Measurements from ENCODE around the gene FOXA1. TPM values are rescaled to one million over a fixed set of nuclear protein-coding genes. Genes with fewer than 3 reads are reported as not detected.

Gene FOXA1
- total RNA-seq, 2 donors from 2014 or later: 186 to 656 TPM

GRCh38 chr14:37585101-37585511, 9.9 kb downstream of the FOXA1 start:
- TF ChIP-seq POLR2A (IDR thresholded peaks at IDR 0.05) (no peak), POLR2AphosphoS5 (IDR thresholded peaks at IDR 0.05) (peak; percentile 67)
- DNase-seq (ENCODE audit: low spot score): peak; percentile 82
- H3K4me3 ChIP-seq: peak overlapping the region in 1 of 2 donors; percentile 35
- intact Hi-C loops (cut with DNase I): no loop called here
- no peaks in the 10 kb centered on the region for H3K27me3 ChIP-seq (replicated peaks; ENCODE audit: insufficient read depth)
- H3K9me3 ChIP-seq: no peaks in the 10 kb centered on the region
- peak overlapping the region; percentile 96 for H3K27ac ChIP-seq
- no peaks in the 10 kb centered on the region for H3K36me3 ChIP-seq
- peaks cover 7% of the 10 kb centered on the region for H3K4me1 ChIP-seq (replicated peaks)
- 5% methylated on average over 23 of the region's 23 CpGs for WGBS

GRCh38 chr14:37584211-37585100, 10.6 kb downstream of the FOXA1 start:
- Histone ChIP-seq H3K4me3 (peak overlapping the region; percentile 11 to 35), H3K9me3 (no peaks in the 10 kb centered on the region), H3K4me1 (replicated peaks) (peaks cover 7% of the 10 kb centered on the region), H3K27ac (peak overlapping the region; percentile 96), H3K36me3 (no peaks in the 10 kb centered on the region), H3K27me3 (replicated peaks; ENCODE audit: insufficient read depth) (no peaks in the 10 kb centered on the region)
- intact Hi-C loops (cut with DNase I): no loop called here
- 3% methylated on average over 51 of the region's 62 CpGs for WGBS
- no peak for DNase-seq (ENCODE audit: low spot score)
- TF ChIP-seq CTCF (IDR thresholded peaks at IDR 0.05) (no peak), POLR2A (IDR thresholded peaks at IDR 0.05) (no peak), POLR2AphosphoS5 (IDR thresholded peaks at IDR 0.05) (no peak)

GRCh38 chr14:37583358-37584210, 11.5 kb downstream of the FOXA1 start:
- H3K9me3 ChIP-seq: no peaks in the 10 kb centered on the region
- H3K27me3 ChIP-seq (replicated peaks; ENCODE audit: insufficient read depth): no peaks in the 10 kb centered on the region
- peak overlapping the region; percentile 11 to 35 for H3K4me3 ChIP-seq
- WGBS: 3% methylated on average over 67 of the region's 67 CpGs
- DNase-seq (ENCODE audit: low spot score): peak; percentile 74
- TF ChIP-seq POLR2A (IDR thresholded peaks at IDR 0.05) (peak; percentile 43), CTCF (IDR thresholded peaks at IDR 0.05) (no peak), POLR2AphosphoS5 (IDR thresholded peaks at IDR 0.05) (peak; percentile 43)
- H3K4me1 ChIP-seq (replicated peaks): peaks cover 7% of the 10 kb centered on the region
- intact Hi-C loops (cut with DNase I): no loop called here
- peak overlapping the region; percentile 96 for H3K27ac ChIP-seq
- no peaks in the 10 kb centered on the region for H3K36me3 ChIP-seq

- H3K9me3 ChIP-seq: no peaks in the 10 kb centered on the region
- no peaks in the 10 kb centered on the region for H3K36me3 ChIP-seq
- H3K27me3 ChIP-seq (replicated peaks; ENCODE audit: insufficient read depth): no peaks in the 10 kb centered on the region
- intact Hi-C loops (cut with DNase I): no loop called here
- no peak overlapping the region for H3K4me3 ChIP-seq
- TF ChIP-seq POLR2A (IDR thresholded peaks at IDR 0.05) (no peak), POLR2AphosphoS5 (IDR thresholded peaks at IDR 0.05) (no peak), CTCF (IDR thresholded peaks at IDR 0.05) (no peak)
- peak overlapping the region; percentile 96 for H3K27ac ChIP-seq
- WGBS: 62% methylated on average over 2 of the region's 2 CpGs
- H3K4me1 ChIP-seq (replicated peaks): no peaks in the 10 kb centered on the region
- no peak for DNase-seq (ENCODE audit: low spot score)
Observed at GRCh38 chr14:37580146-37580545, 14.9 kb downstream of the FOXA1 start.

- intact Hi-C loops (cut with DNase I): no loop called here
- Histone ChIP-seq H3K36me3 (no peaks in the 10 kb centered on the region), H3K4me1 (replicated peaks) (no peaks in the 10 kb centered on the region), H3K9me3 (no peaks in the 10 kb centered on the region), H3K4me3 (no peak overlapping the region), H3K27me3 (replicated peaks; ENCODE audit: insufficient read depth) (no peaks in the 10 kb centered on the region), H3K27ac (peak overlapping the region; percentile 96)
- TF ChIP-seq POLR2AphosphoS5 (IDR thresholded peaks at IDR 0.05): no peak
- TF ChIP-seq CTCF (IDR thresholded peaks at IDR 0.05): no peak
- no peak for TF ChIP-seq POLR2A (IDR thresholded peaks at IDR 0.05)
- 24% methylated on average over 9 of the region's 9 CpGs for WGBS
- DNase-seq (ENCODE audit: low spot score): no peak
Observed at GRCh38 chr14:37579274-37579673, 15.8 kb downstream of the FOXA1 start.
